Peyer's patch (tissue), 4 donors: Measurements from ENCODE around the gene CTBP1. TPM values are rescaled to one million over a fixed set of nuclear protein-coding genes. Genes with fewer than 3 reads are reported as not detected.
A peak's percentile ranks its signal among the peaks of the same experiment; 100 is the strongest.

Experiments
- DNase-seq, 3 donors: peaks; one replicate each; pipeline ENCODE4 v3.0.0-alpha.2; 2017 to 2019
- H3K27ac ChIP-seq, 4 donors: fragments of 200-600 bp; sonication (generic); one replicate each; pipeline ENCODE4 v1.5.1; 2016 to 2019
- H3K27me3 ChIP-seq, 2 donors: fragments of 200-600 bp; sonication (generic); one replicate each; pipeline ENCODE4 v1.5.1; 2019
- H3K36me3 ChIP-seq, 3 donors: fragments of 200-600 bp; sonication (generic); one replicate each; pipeline ENCODE4 v1.5.1; 2016 to 2019
- H3K4me1 ChIP-seq, 4 donors: fragments of 200-600 bp; sonication (generic); one replicate each; pipeline ENCODE4 v1.5.1; 2016 to 2019
- H3K4me3 ChIP-seq, 4 donors: fragments of 200-600 bp; sonication (generic); 1 replicate in 3 of 4; 2 replicates in 1 of 4; pipeline ENCODE4 v1.5.1; 2016 to 2019; ENCODE audit warnings: mild to moderate bottlenecking in 1 of 4
- H3K9me3 ChIP-seq, 4 donors: fragments of 200-600 bp; sonication (generic); one replicate each; pipeline ENCODE4 v1.5.1; 2016 to 2019; ENCODE audit warnings: mild to moderate bottlenecking in 1 of 4
- POLR2A ChIP-seq, 2 donors: fragments of 450-650 bp; IDR thresholded peaks; one replicate each; pipeline ENCODE4 v1.5.1; 2017; ENCODE audit warnings: antibody characterized with exemption in 2 of 2, mild to moderate bottlenecking in 2 of 2, moderate library complexity in 2 of 2
- total RNA-seq, 4 donors: library from RNA; depleted of rRNA; stranded (reverse); fragments of >200 nt; gene quantifications; one replicate each; pipeline ENCODE4 v1.1.0, GENCODE V29; 2016
- TF ChIP-seq, protein P1 (sequence below), 6 experiments: fragments of 450-650 bp in 4 of 6; fragments of 200-600 bp in 2 of 6; sonication (generic) in 1 of 6; IDR thresholded peaks; one replicate each; pipeline ENCODE4 v1.5.1; 2017 to 2019; ENCODE audit warnings: antibody characterized with exemption in 6 of 6, mild to moderate bottlenecking in 3 of 6, moderate library complexity in 1 of 6

The CTBP1 gene
- total RNA-seq, 4 donors from 2014 or later: 245 to 371 (median 288) TPM

DNA sequence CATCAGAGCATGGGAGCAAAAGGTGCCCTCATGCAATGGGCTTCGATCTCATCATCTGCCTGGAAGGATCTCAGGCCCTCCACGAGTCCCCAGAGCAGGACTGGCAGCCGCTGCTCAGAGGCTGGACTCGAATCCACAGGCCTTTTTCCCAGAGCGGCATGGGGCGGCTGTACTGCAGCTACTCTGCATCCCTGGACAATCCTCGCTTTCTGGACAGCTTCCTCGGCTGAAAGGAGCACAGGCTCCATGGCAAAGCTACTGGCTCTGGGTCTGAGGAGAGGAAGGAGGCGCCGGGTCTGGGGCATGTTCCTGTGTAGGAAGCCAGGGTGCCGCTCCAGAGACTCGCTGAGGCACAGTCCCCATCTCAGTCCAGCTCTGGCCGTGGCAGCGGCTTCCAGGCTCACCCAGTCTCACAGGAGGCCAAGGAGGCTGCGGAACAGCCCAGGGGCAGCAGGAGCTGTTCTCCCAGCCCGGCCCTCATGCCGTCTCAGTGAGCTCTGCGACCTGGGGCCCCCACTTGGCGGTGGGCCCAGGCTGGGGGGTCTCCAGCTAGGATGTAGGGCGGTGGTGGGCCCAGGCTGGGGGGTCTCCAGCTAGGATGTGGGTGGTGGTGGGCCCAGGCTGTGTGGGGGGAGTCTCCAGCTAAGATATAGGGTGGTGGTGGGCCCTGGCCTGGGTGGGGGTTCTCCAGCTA, 73.8 kb downstream of the CTBP1 start:
- Histone ChIP-seq H3K27me3 (peaks cover 0 to 22% of the 10 kb centered on the region in 2 donors), H3K4me1 (peaks cover 0 to 43% (median 17%) of the 10 kb centered on the region in 4 donors), H3K27ac (peak overlapping the region in 2 of 4 donors; percentile 30 to 32), H3K4me3 (no peak overlapping the region), H3K9me3 (no peaks in the 10 kb centered on the region), H3K36me3 (no peaks in the 10 kb centered on the region)
- TF ChIP-seq POLR2A (IDR thresholded peaks at IDR 0.05): no peak
- TF ChIP-seq, protein P1, sequence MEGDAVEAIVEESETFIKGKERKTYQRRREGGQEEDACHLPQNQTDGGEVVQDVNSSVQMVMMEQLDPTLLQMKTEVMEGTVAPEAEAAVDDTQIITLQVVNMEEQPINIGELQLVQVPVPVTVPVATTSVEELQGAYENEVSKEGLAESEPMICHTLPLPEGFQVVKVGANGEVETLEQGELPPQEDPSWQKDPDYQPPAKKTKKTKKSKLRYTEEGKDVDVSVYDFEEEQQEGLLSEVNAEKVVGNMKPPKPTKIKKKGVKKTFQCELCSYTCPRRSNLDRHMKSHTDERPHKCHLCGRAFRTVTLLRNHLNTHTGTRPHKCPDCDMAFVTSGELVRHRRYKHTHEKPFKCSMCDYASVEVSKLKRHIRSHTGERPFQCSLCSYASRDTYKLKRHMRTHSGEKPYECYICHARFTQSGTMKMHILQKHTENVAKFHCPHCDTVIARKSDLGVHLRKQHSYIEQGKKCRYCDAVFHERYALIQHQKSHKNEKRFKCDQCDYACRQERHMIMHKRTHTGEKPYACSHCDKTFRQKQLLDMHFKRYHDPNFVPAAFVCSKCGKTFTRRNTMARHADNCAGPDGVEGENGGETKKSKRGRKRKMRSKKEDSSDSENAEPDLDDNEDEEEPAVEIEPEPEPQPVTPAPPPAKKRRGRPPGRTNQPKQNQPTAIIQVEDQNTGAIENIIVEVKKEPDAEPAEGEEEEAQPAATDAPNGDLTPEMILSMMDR (IDR thresholded peaks at IDR 0.05): no peak
- DNase-seq: peak in 1 of 3 donors; percentile 45

DNA sequence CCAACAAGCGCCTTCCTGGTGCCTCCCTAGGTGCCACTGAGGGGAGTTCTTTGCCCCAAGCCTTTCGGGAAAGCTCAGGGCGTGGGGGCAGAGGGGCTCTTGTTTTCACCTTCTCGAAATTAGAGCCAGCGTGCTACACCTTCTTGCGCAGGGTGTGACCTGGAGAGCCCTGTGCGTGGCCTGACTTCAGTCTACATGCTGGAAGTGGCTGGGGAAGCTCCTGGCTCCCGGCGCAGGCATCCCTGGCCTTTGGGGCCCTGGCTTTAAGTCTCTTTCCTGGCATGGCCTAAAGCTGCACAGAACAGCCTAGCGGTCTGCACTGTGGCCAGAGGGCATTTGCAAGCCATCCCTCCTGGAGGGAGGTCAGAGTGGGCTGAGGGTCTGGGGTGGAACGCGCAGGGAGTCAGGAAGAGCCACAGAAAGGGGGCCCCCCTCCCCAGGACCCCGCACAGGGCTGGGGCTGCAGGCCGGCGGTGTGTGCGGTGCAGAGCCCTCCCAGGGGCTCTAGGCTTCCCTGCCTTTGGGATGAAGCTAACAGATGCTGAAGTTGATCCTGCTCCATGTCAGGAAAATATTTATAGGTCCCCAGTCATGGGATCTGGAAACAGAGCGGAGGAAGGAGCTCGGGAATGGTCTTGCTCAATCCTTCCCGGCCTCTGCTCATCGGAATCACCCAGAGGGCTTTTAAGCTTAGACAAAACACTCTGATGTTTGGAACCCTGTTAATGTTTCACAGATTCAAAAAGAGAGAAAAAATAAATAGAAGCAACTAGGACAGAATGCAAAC, 75.8 kb downstream of the CTBP1 start:
- peaks cover 0 to 22% of the 10 kb centered on the region in 2 donors for H3K27me3 ChIP-seq
- peaks cover 0 to 58% (median 17%) of the 10 kb centered on the region in 4 donors for H3K4me1 ChIP-seq

GRCh38 chr4:1172228-1172851, 76.6 kb downstream of the CTBP1 start, which contains the start of gene SPON2:
Gene SPON2, minus strand, starts transcription at chr4:1172583.
- H3K4me1 ChIP-seq: peaks cover 0 to 57% (median 20%) of the 10 kb centered on the region in 4 donors
- peak within 1 kb of the TSS; percentile 49 to 87 (median 75) for H3K27ac ChIP-seq
- peaks cover 0 to 22% of the 10 kb centered on the region in 2 donors for H3K27me3 ChIP-seq

More for the DNA sequence above, 75.8 kb downstream of the CTBP1 start:
- H3K36me3 ChIP-seq: no peaks in the 10 kb centered on the region
- H3K4me3 ChIP-seq: peak overlapping the region in 2 of 4 donors; percentile 53 to 56
- peak in 1 of 3 donors; percentile 51 for DNase-seq
- no peaks in the 10 kb centered on the region for H3K9me3 ChIP-seq
- TF ChIP-seq POLR2A (IDR thresholded peaks at IDR 0.05): no peak
- TF ChIP-seq, protein P1 (IDR thresholded peaks at IDR 0.05): no peak
- H3K27ac ChIP-seq: peak overlapping the region; percentile 43 to 87 (median 75)

GRCh38 chr4:1171311-1172227, 77.4 kb downstream of the CTBP1 start:
- Histone ChIP-seq H3K9me3 (no peaks in the 10 kb centered on the region), H3K4me1 (peaks cover 0 to 52% (median 23%) of the 10 kb centered on the region in 4 donors), H3K36me3 (no peaks in the 10 kb centered on the region), H3K27ac (peak overlapping the region; percentile 49 to 87 (median 75)), H3K27me3 (peaks cover 0 to 22% of the 10 kb centered on the region in 2 donors), H3K4me3 (peak overlapping the region; percentile 41 to 56 (median 53))
- no peak for TF ChIP-seq POLR2A (IDR thresholded peaks at IDR 0.05)
- TF ChIP-seq, protein P1 (IDR thresholded peaks at IDR 0.05): no peak
- peak; percentile 45 to 72 (median 55) for DNase-seq

More at GRCh38 chr4:1172228-1172851, 76.6 kb downstream of the CTBP1 start, which contains the start of gene SPON2:
- peak within 1 kb of the TSS; percentile 41 to 56 (median 53) for H3K4me3 ChIP-seq
- H3K36me3 ChIP-seq: no peaks in the 10 kb centered on the region
- H3K9me3 ChIP-seq: no peaks in the 10 kb centered on the region
- TF ChIP-seq, protein P1 (IDR thresholded peaks at IDR 0.05): no peak
- no peak for TF ChIP-seq POLR2A (IDR thresholded peaks at IDR 0.05)
- DNase-seq: peak in 1 of 3 donors; percentile 60
